HEK293 (cell line): ENCODE results near the gene STX16.

ENCODE experiments used
- CTCF ChIA-PET: fragments of 350-600 bp; formaldehyde crosslinking; extraction: SDS; loops from one replicate; lab custom pipeline; 2021; ENCODE audit warnings: antibody characterized with exemption; lab: Yijun Ruan, JAX
- POLR2A ChIA-PET: fragments of 300-600 bp; formaldehyde crosslinking; extraction: SDS; loops from one replicate; lab custom pipeline; 2020; ENCODE audit warnings: antibody characterized with exemption, inconsistent platforms; lab: Yijun Ruan, JAX
- H3K27ac ChIP-seq: fragments of 200-500 bp; sonication (Bioruptor generic); 2 replicates; pipeline ENCODE4 v1.5.1; 2014; ENCODE audit warnings: low read depth, low read length, control low read depth, inconsistent platforms; ENCODE audit errors: extremely low read depth
- H3K36me3 ChIP-seq, 2 experiments: fragments of 200-500 bp in 1 of 2; sonication (Bioruptor generic) in 1 of 2; 1 replicate in 1 of 2; 2 replicates in 1 of 2; pipeline ENCODE4 v1.5.1; 2014 to 2017; ENCODE audit warnings: inconsistent platforms in 2 of 2, low read length in 2 of 2; ENCODE audit not compliant: control insufficient read depth in 2 of 2, insufficient read depth in 1 of 2
- H3K4me1 ChIP-seq: fragments of 200-500 bp; sonication (Bioruptor generic); 2 replicates; pipeline ENCODE4 v1.5.1; 2014; ENCODE audit warnings: mild to moderate bottlenecking, low read length, inconsistent platforms; ENCODE audit not compliant: control insufficient read depth, insufficient read depth
- H3K4me3 ChIP-seq: 2 replicates; pipeline ENCODE4 v1.5.1; 2011; ENCODE audit warnings: low read depth, mild to moderate bottlenecking, control low read depth, low read length, moderate library complexity
- H3K9me3 ChIP-seq: fragments of 200-500 bp; sonication (Bioruptor generic); 2 replicates; pipeline ENCODE4 v1.5.1; 2014; ENCODE audit warnings: low read depth, low read length, inconsistent platforms; ENCODE audit not compliant: control insufficient read depth, insufficient read depth
- FEZF1 ChIP-seq: fragments of 450-650 bp; formaldehyde crosslinking; IDR thresholded peaks from 2 replicates; pipeline ENCODE4 v1.5.1; 2016; ENCODE audit warnings: missing biosample characterization, missing genetic modification characterization
- KLF7 ChIP-seq: fragments of 450-650 bp; formaldehyde crosslinking; IDR thresholded peaks from 2 replicates; pipeline ENCODE4 v1.5.1; 2016; ENCODE audit warnings: missing biosample characterization, missing genetic modification characterization, borderline replicate concordance
- OVOL3 ChIP-seq: fragments of 450-650 bp; formaldehyde crosslinking; IDR thresholded peaks from 2 replicates; pipeline ENCODE4 v1.5.1; 2016; ENCODE audit warnings: missing biosample characterization, missing genetic modification characterization
- PRDM1 ChIP-seq: fragments of 450-650 bp; formaldehyde crosslinking; IDR thresholded peaks from 2 replicates; pipeline ENCODE4; 2016; ENCODE audit warnings: missing biosample characterization, missing genetic modification characterization
- SP7 ChIP-seq: fragments of 450-650 bp; formaldehyde crosslinking; IDR thresholded peaks from 2 replicates; pipeline ENCODE4 v1.5.1; 2016; ENCODE audit warnings: missing biosample characterization, missing genetic modification characterization
- ZBTB48 ChIP-seq: fragments of 450-650 bp; formaldehyde crosslinking; IDR thresholded peaks from 2 replicates; pipeline ENCODE4 v1.5.1; 2016; ENCODE audit warnings: missing biosample characterization, missing genetic modification characterization
- ZBTB7A ChIP-seq: fragments of 450-650 bp; formaldehyde crosslinking; IDR thresholded peaks from 2 replicates; pipeline ENCODE4 v1.5.1; 2016; ENCODE audit warnings: low read depth, missing biosample characterization, missing genetic modification characterization
- ZFP3 ChIP-seq: fragments of 450-650 bp; formaldehyde crosslinking; IDR thresholded peaks from 2 replicates; pipeline ENCODE4 v1.5.1; 2016; ENCODE audit warnings: low read depth, missing biosample characterization, missing genetic modification characterization
- ZFP69B ChIP-seq: fragments of 450-650 bp; formaldehyde crosslinking; IDR thresholded peaks from 2 replicates; pipeline ENCODE4 v1.5.1; 2016; ENCODE audit warnings: missing biosample characterization, missing genetic modification characterization
- ZNF10 ChIP-seq: fragments of 450-650 bp; formaldehyde crosslinking; IDR thresholded peaks from 2 replicates; pipeline ENCODE4 v1.5.1; 2017; ENCODE audit warnings: missing biosample characterization, missing genetic modification characterization
- ZNF114 ChIP-seq: fragments of 450-650 bp; formaldehyde crosslinking; IDR thresholded peaks from 2 replicates; pipeline ENCODE4 v1.5.0; 2017; ENCODE audit warnings: missing biosample characterization, missing genetic modification characterization
- ZNF184 ChIP-seq: fragments of 450-650 bp; IDR thresholded peaks from 2 replicates; pipeline ENCODE4 v1.5.1; 2018; ENCODE audit warnings: missing biosample characterization, mild to moderate bottlenecking, missing genetic modification characterization
- ZNF19 ChIP-seq: fragments of 450-650 bp; formaldehyde crosslinking; IDR thresholded peaks from 2 replicates; pipeline ENCODE4; 2016; ENCODE audit warnings: missing biosample characterization, missing genetic modification characterization, low read depth
- ZNF211 ChIP-seq: fragments of 450-650 bp; formaldehyde crosslinking; IDR thresholded peaks from 2 replicates; pipeline ENCODE4 v1.5.1; 2016; ENCODE audit warnings: low read depth, missing biosample characterization, missing genetic modification characterization
- ZNF214 ChIP-seq: fragments of 450-650 bp; formaldehyde crosslinking; IDR thresholded peaks from 2 replicates; pipeline ENCODE4 v1.5.1; 2017; ENCODE audit warnings: missing biosample characterization, mild to moderate bottlenecking, missing genetic modification characterization, borderline replicate concordance
- ZNF248 ChIP-seq: fragments of 450-650 bp; formaldehyde crosslinking; IDR thresholded peaks from 2 replicates; pipeline ENCODE4 v1.5.1; 2017; ENCODE audit warnings: missing biosample characterization, missing genetic modification characterization
- ZNF514 ChIP-seq: fragments of 450-650 bp; formaldehyde crosslinking; IDR thresholded peaks from 2 replicates; pipeline ENCODE4 v1.5.1; 2016; ENCODE audit warnings: missing biosample characterization, missing genetic modification characterization
- ZNF621 ChIP-seq: fragments of 450-650 bp; formaldehyde crosslinking; IDR thresholded peaks from 2 replicates; pipeline ENCODE4 v1.5.1; 2017; ENCODE audit warnings: missing biosample characterization, missing genetic modification characterization
- ZNF624 ChIP-seq: fragments of 450-650 bp; formaldehyde crosslinking; IDR thresholded peaks from 2 replicates; pipeline ENCODE4 v1.5.1; 2017; ENCODE audit warnings: missing biosample characterization, missing genetic modification characterization
- ZNF654 ChIP-seq: fragments of 450-650 bp; formaldehyde crosslinking; IDR thresholded peaks from 2 replicates; pipeline ENCODE4 v1.5.1; 2016; ENCODE audit warnings: low read depth, missing biosample characterization, missing genetic modification characterization
- ZNF768 ChIP-seq: fragments of 450-650 bp; formaldehyde crosslinking; IDR thresholded peaks from 2 replicates; pipeline ENCODE4 v1.5.1; 2018; ENCODE audit warnings: missing biosample characterization, mild to moderate bottlenecking, missing genetic modification characterization
- ZNF776 ChIP-seq: fragments of 450-650 bp; formaldehyde crosslinking; IDR thresholded peaks from 2 replicates; pipeline ENCODE4 v1.5.0; 2017; ENCODE audit warnings: missing biosample characterization, missing genetic modification characterization, borderline replicate concordance
- ZNF785 ChIP-seq: fragments of 450-650 bp; formaldehyde crosslinking; IDR thresholded peaks from 2 replicates; pipeline ENCODE4 v1.5.1; 2016; ENCODE audit warnings: missing biosample characterization, missing genetic modification characterization
- ZNF843 ChIP-seq: fragments of 450-650 bp; formaldehyde crosslinking; IDR thresholded peaks from 2 replicates; pipeline ENCODE4 v1.5.1; 2016; ENCODE audit warnings: missing biosample characterization, missing genetic modification characterization
- ZSCAN30 ChIP-seq: fragments of 450-650 bp; IDR thresholded peaks from 2 replicates; pipeline ENCODE4 v1.5.1; 2018; ENCODE audit warnings: missing biosample characterization, mild to moderate bottlenecking, missing genetic modification characterization, moderate library complexity
- TF ChIP-seq, protein P1 (sequence below): fragments of 450-650 bp; IDR thresholded peaks from 2 replicates; pipeline ENCODE4 v1.5.1; 2018; ENCODE audit warnings: missing biosample characterization, mild to moderate bottlenecking, missing genetic modification characterization
- TF ChIP-seq, protein P2 (sequence below): fragments of 450-650 bp; formaldehyde crosslinking; IDR thresholded peaks from 2 replicates; pipeline ENCODE4 v1.5.1; 2016; ENCODE audit warnings: missing biosample characterization, missing genetic modification characterization, low read depth
- TF ChIP-seq, protein P3 (sequence below): fragments of 450-650 bp; formaldehyde crosslinking; IDR thresholded peaks from 2 replicates; pipeline ENCODE4 v1.5.1; 2016; ENCODE audit warnings: missing biosample characterization, missing genetic modification characterization
- TF ChIP-seq, protein P4 (sequence below): fragments of 450-650 bp; formaldehyde crosslinking; IDR thresholded peaks from 2 replicates; pipeline ENCODE4 v1.5.1; 2016; ENCODE audit warnings: missing biosample characterization, missing genetic modification characterization
- TF ChIP-seq, protein P5 (sequence below): fragments of 450-650 bp; formaldehyde crosslinking; IDR thresholded peaks from 2 replicates; pipeline ENCODE4 v1.5.1; 2017; ENCODE audit warnings: missing biosample characterization, missing genetic modification characterization

STX16 gene, protein sequence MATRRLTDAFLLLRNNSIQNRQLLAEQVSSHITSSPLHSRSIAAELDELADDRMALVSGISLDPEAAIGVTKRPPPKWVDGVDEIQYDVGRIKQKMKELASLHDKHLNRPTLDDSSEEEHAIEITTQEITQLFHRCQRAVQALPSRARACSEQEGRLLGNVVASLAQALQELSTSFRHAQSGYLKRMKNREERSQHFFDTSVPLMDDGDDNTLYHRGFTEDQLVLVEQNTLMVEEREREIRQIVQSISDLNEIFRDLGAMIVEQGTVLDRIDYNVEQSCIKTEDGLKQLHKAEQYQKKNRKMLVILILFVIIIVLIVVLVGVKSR

DNA sequence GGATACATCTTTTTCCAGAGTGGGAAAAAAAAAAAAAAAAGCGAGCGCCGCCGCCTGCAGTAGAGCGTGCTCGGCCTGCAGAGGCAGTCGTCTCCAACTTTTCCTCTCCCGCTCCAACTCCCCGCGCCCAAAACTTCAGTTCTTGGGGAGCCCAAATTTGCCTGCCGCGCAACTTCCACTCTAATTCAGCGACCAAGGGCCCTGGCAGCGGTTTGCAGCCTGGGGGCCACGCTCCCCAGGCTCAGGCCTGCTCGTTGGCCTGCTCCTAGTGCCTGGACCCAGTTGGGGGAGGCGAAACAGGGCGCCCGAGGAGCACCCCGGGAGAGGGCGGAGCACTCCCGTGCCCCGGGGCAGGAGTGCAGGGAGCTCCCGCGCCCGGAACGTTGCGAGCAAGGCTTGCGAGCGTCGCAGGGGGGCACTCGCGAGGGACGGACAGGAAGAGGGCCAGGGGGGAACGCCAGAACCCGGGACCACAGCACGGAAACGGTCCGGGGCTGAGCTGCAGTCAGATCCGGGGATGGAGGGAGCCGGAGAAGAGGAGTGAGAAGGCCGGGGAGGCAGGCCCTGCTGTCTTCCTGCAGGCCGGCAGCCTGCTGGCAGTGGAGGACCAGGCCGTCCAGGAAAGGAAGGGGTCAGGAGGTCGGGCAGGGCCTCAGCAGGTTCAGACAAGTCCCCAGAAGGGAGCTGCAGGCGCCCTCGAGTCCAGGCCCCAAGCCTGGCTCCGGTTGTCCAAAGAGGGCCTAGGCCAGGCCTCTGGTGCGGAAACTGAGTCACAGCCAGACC lies at the start of gene STX16:
Gene STX16 (plus strand): TSS at position 508 of the 783 bp plus-strand sequence. CDS start 724 bp downstream, outside the sequence.
- peak within 1 kb of the TSS; percentile 65 for H3K27ac ChIP-seq
- POLR2A ChIA-PET = interaction anchor here (0.5 to 1.7 kb wide), 15 partner anchors 9 to 381 kb away, joined by 3 to 11 read pairs (median 6); partner anchors contain the start of genes ATP5F1E and VAPB
- TF ChIP-seq ZNF514 (tag by site-specific recombination) (no peak), ZNF248 (tag by site-specific recombination) (no peak), ZNF621 (no peak), ZBTB48 (tag by site-specific recombination) (peak; percentile 93), ZNF843 (tag by site-specific recombination) (peak; percentile 76), ZNF184 (tag by site-specific recombination) (peak; percentile 65; the same call in 1 of the 2 replicates), OVOL3 (peak; percentile 94), ZNF785 (peak; percentile 97; the same call in 1 of the 2 replicates), SP7 (tag by site-specific recombination) (peak; percentile 98), ZFP69B (peak; percentile 97), ZNF768 (tag by site-specific recombination) (no peak; the same call in 1 of the 2 replicates), ZBTB7A (tag by site-specific recombination) (peak; percentile 98), ZFP3 (tag by site-specific recombination) (no peak), ZNF624 (tag by site-specific recombination) (no peak), KLF7 (tag by site-specific recombination) (peak; percentile 98), ZNF214 (tag by site-specific recombination) (no peak), ZNF19 (tag by site-specific recombination) (no peak), ZNF211 (tag by site-specific recombination) (peak; percentile 60; the same call in 1 of the 2 replicates), ZNF114 (peak; percentile 77; the same call in 1 of the 2 replicates), ZNF654 (tag by site-specific recombination) (no peak; the same call in 1 of the 2 replicates), PRDM1 (tag by site-specific recombination) (peak; percentile 58; the same call in 1 of the 2 replicates), ZSCAN30 (tag by site-specific recombination) (peak; percentile 100), FEZF1 (tag by site-specific recombination) (peak; percentile 51), ZNF10 (tag by site-specific recombination) (peak; percentile 69), ZNF776 (tag by site-specific recombination) (no peak)
- TF ChIP-seq, protein P1, sequence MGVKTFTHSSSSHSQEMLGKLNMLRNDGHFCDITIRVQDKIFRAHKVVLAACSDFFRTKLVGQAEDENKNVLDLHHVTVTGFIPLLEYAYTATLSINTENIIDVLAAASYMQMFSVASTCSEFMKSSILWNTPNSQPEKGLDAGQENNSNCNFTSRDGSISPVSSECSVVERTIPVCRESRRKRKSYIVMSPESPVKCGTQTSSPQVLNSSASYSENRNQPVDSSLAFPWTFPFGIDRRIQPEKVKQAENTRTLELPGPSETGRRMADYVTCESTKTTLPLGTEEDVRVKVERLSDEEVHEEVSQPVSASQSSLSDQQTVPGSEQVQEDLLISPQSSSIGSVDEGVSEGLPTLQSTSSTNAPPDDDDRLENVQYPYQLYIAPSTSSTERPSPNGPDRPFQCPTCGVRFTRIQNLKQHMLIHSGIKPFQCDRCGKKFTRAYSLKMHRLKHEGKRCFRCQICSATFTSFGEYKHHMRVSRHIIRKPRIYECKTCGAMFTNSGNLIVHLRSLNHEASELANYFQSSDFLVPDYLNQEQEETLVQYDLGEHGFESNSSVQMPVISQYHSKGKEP (tag by site-specific recombination) = peak; percentile 70
- TF ChIP-seq, protein P2, sequence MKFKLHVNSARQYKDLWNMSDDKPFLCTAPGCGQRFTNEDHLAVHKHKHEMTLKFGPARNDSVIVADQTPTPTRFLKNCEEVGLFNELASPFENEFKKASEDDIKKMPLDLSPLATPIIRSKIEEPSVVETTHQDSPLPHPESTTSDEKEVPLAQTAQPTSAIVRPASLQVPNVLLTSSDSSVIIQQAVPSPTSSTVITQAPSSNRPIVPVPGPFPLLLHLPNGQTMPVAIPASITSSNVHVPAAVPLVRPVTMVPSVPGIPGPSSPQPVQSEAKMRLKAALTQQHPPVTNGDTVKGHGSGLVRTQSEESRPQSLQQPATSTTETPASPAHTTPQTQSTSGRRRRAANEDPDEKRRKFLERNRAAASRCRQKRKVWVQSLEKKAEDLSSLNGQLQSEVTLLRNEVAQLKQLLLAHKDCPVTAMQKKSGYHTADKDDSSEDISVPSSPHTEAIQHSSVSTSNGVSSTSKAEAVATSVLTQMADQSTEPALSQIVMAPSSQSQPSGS = peak; percentile 62
- TF ChIP-seq, protein P3, sequence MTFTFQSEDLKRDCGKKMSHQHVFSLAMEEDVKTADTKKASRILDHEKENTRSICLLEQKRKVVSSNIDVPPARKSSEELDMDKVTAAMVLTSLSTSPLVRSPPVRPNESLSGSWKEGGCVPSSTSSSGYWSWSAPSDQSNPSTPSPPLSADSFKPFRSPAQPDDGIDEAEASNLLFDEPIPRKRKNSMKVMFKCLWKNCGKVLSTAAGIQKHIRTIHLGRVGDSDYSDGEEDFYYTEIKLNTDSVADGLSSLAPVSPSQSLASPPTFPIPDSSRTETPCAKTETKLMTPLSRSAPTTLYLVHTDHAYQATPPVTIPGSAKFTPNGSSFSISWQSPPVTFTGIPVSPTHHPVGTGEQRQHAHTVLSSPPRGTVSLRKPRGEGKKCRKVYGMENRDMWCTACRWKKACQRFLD (tag by site-specific recombination) = no peak
- TF ChIP-seq, protein P4, sequence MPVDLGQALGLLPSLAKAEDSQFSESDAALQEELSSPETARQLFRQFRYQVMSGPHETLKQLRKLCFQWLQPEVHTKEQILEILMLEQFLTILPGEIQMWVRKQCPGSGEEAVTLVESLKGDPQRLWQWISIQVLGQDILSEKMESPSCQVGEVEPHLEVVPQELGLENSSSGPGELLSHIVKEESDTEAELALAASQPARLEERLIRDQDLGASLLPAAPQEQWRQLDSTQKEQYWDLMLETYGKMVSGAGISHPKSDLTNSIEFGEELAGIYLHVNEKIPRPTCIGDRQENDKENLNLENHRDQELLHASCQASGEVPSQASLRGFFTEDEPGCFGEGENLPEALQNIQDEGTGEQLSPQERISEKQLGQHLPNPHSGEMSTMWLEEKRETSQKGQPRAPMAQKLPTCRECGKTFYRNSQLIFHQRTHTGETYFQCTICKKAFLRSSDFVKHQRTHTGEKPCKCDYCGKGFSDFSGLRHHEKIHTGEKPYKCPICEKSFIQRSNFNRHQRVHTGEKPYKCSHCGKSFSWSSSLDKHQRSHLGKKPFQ (tag by site-specific recombination) = peak; percentile 78; the same call in 1 of the 2 replicates
- TF ChIP-seq, protein P5, sequence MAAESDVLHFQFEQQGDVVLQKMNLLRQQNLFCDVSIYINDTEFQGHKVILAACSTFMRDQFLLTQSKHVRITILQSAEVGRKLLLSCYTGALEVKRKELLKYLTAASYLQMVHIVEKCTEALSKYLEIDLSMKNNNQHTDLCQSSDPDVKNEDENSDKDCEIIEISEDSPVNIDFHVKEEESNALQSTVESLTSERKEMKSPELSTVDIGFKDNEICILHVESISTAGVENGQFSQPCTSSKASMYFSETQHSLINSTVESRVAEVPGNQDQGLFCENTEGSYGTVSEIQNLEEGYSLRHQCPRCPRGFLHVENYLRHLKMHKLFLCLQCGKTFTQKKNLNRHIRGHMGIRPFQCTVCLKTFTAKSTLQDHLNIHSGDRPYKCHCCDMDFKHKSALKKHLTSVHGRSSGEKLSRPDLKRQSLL = peak; percentile 96

More for the DNA sequence above, at the start of gene STX16:
- H3K4me1 ChIP-seq = peaks cover 6% of the 10 kb centered on the region
- H3K36me3 ChIP-seq = peaks cover 0 to 8% of the 10 kb centered on the region in 2 experiments; a peak in 1 of 3 replicates
- no peaks in the 10 kb centered on the region for H3K9me3 ChIP-seq
- H3K4me3 ChIP-seq = peak within 1 kb of the TSS; percentile 99
- CTCF ChIA-PET = interaction anchor here (0.6 to 1.7 kb wide), 11 partner anchors 9 to 1135 kb away, joined by 3 to 7 read pairs (median 3); no protein-coding TSS in a partner anchor
